Mesothelial cell of epicardium (in vitro differentiated cells): ENCODE measurements around the gene DGKB. TPM values are rescaled to one million over a fixed set of nuclear protein-coding genes. Genes with fewer than 3 reads are reported as not detected.

Source experiments
- DNase-seq, 2 experiments: peaks; one replicate each; pipeline ENCODE4 v3.0.0; 2021; ENCODE audit warnings: low spot score in 2 of 2; ENCODE audit not compliant: unreplicated experiment in 2 of 2
- H3K27ac Mint-ChIP-seq: 2 replicates; pipeline ENCODE4 v1.8.0; 2021; ENCODE audit warnings: mixed read lengths
- H3K27me3 Mint-ChIP-seq: 2 replicates; pipeline ENCODE4 v1.8.0; 2021; ENCODE audit warnings: low read depth, mixed read lengths
- H3K36me3 Mint-ChIP-seq: 2 replicates; pipeline ENCODE4 v1.8.0; 2021; ENCODE audit warnings: mixed read lengths
- H3K4me1 Mint-ChIP-seq: 2 replicates; pipeline ENCODE4 v1.8.0; 2021; ENCODE audit warnings: mixed read lengths
- H3K4me3 Mint-ChIP-seq: 2 replicates; pipeline ENCODE4 v1.8.0; 2021; ENCODE audit warnings: mild to moderate bottlenecking, moderate library complexity, mixed read lengths
- H3K9me3 Mint-ChIP-seq: 2 replicates; pipeline ENCODE4 v1.8.0; 2021; ENCODE audit warnings: mixed read lengths
- CTCF ChIP-seq: fragments of 200-600 bp; sonication (generic); IDR thresholded peaks from one replicate; pipeline ENCODE4 v1.5.0; 2021; ENCODE audit warnings: antibody characterized with exemption; ENCODE audit not compliant: unreplicated experiment
- total RNA-seq: library from RNA; stranded (reverse); gene quantifications from 3 replicates; pipeline ENCODE4 v1.2.1, GENCODE V29; 2021

The DGKB gene
- total RNA-seq, 1 donor from 2014 or later = 3.9 TPM

- no peak overlapping the region for H3K27ac Mint-ChIP-seq
Measured at GRCh38 chr7:14835384-14835783, 67.2 kb downstream of the DGKB start.

GRCh38 chr7:14834883-14835282, 67.7 kb downstream of the DGKB start:
- Mint-ChIP-seq H3K27ac (no peak overlapping the region), H3K36me3 (no peaks in the 10 kb centered on the region), H3K9me3 (no peaks in the 10 kb centered on the region), H3K4me3 (no peak overlapping the region), H3K4me1 (peaks cover 13% of the 10 kb centered on the region), H3K27me3 (no peaks in the 10 kb centered on the region)
- DNase-seq = no peak
- TF ChIP-seq CTCF = no peak

More at GRCh38 chr7:14835384-14835783, 67.2 kb downstream of the DGKB start:
- Mint-ChIP-seq H3K9me3 (no peaks in the 10 kb centered on the region), H3K4me1 (peaks cover 13% of the 10 kb centered on the region), H3K4me3 (no peak overlapping the region), H3K27me3 (no peaks in the 10 kb centered on the region), H3K36me3 (no peaks in the 10 kb centered on the region)
- DNase-seq = no peak
- no peak for TF ChIP-seq CTCF

GRCh38 chr7:14834456-14834855, 68.1 kb downstream of the DGKB start:
- Mint-ChIP-seq H3K27ac (no peak overlapping the region), H3K4me3 (no peak overlapping the region), H3K4me1 (peaks cover 13% of the 10 kb centered on the region), H3K27me3 (no peaks in the 10 kb centered on the region), H3K9me3 (no peaks in the 10 kb centered on the region), H3K36me3 (no peaks in the 10 kb centered on the region)
- TF ChIP-seq CTCF = no peak
- no peak for DNase-seq

- Mint-ChIP-seq H3K27me3 (no peaks in the 10 kb centered on the region), H3K4me3 (no peak overlapping the region), H3K9me3 (no peaks in the 10 kb centered on the region), H3K36me3 (no peaks in the 10 kb centered on the region), H3K27ac (no peak overlapping the region), H3K4me1 (peaks cover 13% of the 10 kb centered on the region)
- TF ChIP-seq CTCF = no peak
- DNase-seq = no peak
Measured at GRCh38 chr7:14833707-14834106, 68.8 kb downstream of the DGKB start.

- no peaks in the 10 kb centered on the region for H3K9me3 Mint-ChIP-seq
- DNase-seq = no peak
- no peak for TF ChIP-seq CTCF
- H3K36me3 Mint-ChIP-seq = no peaks in the 10 kb centered on the region
- no peak overlapping the region for H3K27ac Mint-ChIP-seq
- no peaks in the 10 kb centered on the region for H3K4me1 Mint-ChIP-seq
- H3K27me3 Mint-ChIP-seq = no peaks in the 10 kb centered on the region
- H3K4me3 Mint-ChIP-seq = no peak overlapping the region
Measured at GRCh38 chr7:14828053-14828452, 74.5 kb downstream of the DGKB start.

- no peak for TF ChIP-seq CTCF
- H3K4me1 Mint-ChIP-seq = no peaks in the 10 kb centered on the region
- H3K36me3 Mint-ChIP-seq = no peaks in the 10 kb centered on the region
- H3K9me3 Mint-ChIP-seq = peaks cover 2% of the 10 kb centered on the region
- H3K27me3 Mint-ChIP-seq = no peaks in the 10 kb centered on the region
- no peak overlapping the region for H3K27ac Mint-ChIP-seq
- no peak for DNase-seq
- no peak overlapping the region for H3K4me3 Mint-ChIP-seq
Measured at GRCh38 chr7:14826426-14826825, 76.1 kb downstream of the DGKB start.
